Hepatocyte (in vitro differentiated cells): ENCODE results near the gene PRKAG2. TPM values are rescaled to one million over a fixed set of nuclear protein-coding genes. Genes with fewer than 3 reads are reported as not detected.

Experiments
- DNase-seq: peaks from one replicate; pipeline ENCODE4 v3.0.0-alpha.2; 2016; ENCODE audit warnings: low spot score
- H2AFZ ChIP-seq: fragments of 200-600 bp; sonication (generic); 2 replicates; pipeline ENCODE4 v1.6.0; 2016; ENCODE audit warnings: antibody characterized with exemption, mild to moderate bottlenecking
- H3K27ac ChIP-seq: fragments of 200-600 bp; sonication (generic); 2 replicates; pipeline ENCODE4 v1.5.1; 2016; ENCODE audit warnings: mild to moderate bottlenecking
- H3K27me3 ChIP-seq: fragments of 200-600 bp; sonication (generic); 2 replicates; pipeline ENCODE4 v1.6.1; 2016
- H3K36me3 ChIP-seq: fragments of 200-600 bp; sonication (generic); replicated peaks from 2 replicates; pipeline ENCODE4 v1.5.1; 2016; ENCODE audit warnings: low read depth; ENCODE audit not compliant: insufficient read depth
- H3K4me1 ChIP-seq: fragments of 200-600 bp; sonication (generic); 2 replicates; pipeline ENCODE4 v1.5.1; 2016; ENCODE audit warnings: mild to moderate bottlenecking, moderate library complexity; ENCODE audit not compliant: insufficient read depth
- H3K4me2 ChIP-seq: fragments of 200-600 bp; sonication (generic); 2 replicates; pipeline ENCODE4 v1.6.0; 2016
- H3K4me3 ChIP-seq: fragments of 200-600 bp; sonication (generic); 2 replicates; pipeline ENCODE4 v1.5.1; 2016; ENCODE audit warnings: mild to moderate bottlenecking
- H3K79me2 ChIP-seq: fragments of 200-600 bp; sonication (generic); 2 replicates; pipeline ENCODE4 v1.6.0; 2017; ENCODE audit warnings: mild to moderate bottlenecking
- H3K9me2 ChIP-seq: fragments of 200-600 bp; sonication (generic); replicated peaks from 2 replicates; pipeline ENCODE4 v1.6.0; 2017; ENCODE audit warnings: mild to moderate bottlenecking; ENCODE audit not compliant: insufficient read depth
- H3K9me3 ChIP-seq: fragments of 200-600 bp; sonication (generic); 2 replicates; pipeline ENCODE4 v1.5.1; 2016; ENCODE audit warnings: low read depth, mild to moderate bottlenecking
- H4K20me1 ChIP-seq: fragments of 200-600 bp; sonication (generic); 2 replicates; pipeline ENCODE4 v1.6.0; 2016; ENCODE audit warnings: mild to moderate bottlenecking; ENCODE audit not compliant: insufficient read depth, poor library complexity, severe bottlenecking
- EZH2 ChIP-seq: fragments of 200-600 bp; sonication (generic); IDR thresholded peaks from 2 replicates; pipeline ENCODE4 v1.6.1; 2016; ENCODE audit warnings: antibody characterized with exemption, mild to moderate bottlenecking, borderline replicate concordance
- EZH2phosphoT487 ChIP-seq: fragments of 200-600 bp; sonication (generic); IDR thresholded peaks from one replicate; pipeline ENCODE4 v1.6.1; 2018; ENCODE audit warnings: antibody characterized with exemption, mild to moderate bottlenecking, low read depth, moderate library complexity; ENCODE audit not compliant: unreplicated experiment, severe bottlenecking
- WGBS: methylation state at CpG from one replicate; pipeline ENCODE4 v1.1.6; 2016; ENCODE audit warnings: low lambda C conversion rate; ENCODE audit errors: missing lambda C conversion rate; 5-methylcytosine and 5-hydroxymethylcytosine counted together
- polyA plus RNA-seq: library from polyadenylated mRNA; unstranded; fragments of >200 nt; fragmentation: Nextera tagmentation; extraction: Ambion mirVana; gene quantifications from 2 replicates; pipeline ENCODE4 v1.2.1, GENCODE V29; 2016
- total RNA-seq: library from RNA; depleted of rRNA; stranded (reverse); fragments of >200 nt; gene quantifications from 2 replicates; pipeline ENCODE4 v1.2.3, GENCODE V29; 2014
- TF ChIP-seq, protein P1 (sequence below): fragments of 200-600 bp; sonication (generic); IDR thresholded peaks from 2 replicates; pipeline ENCODE4 v1.5.1; 2016; ENCODE audit warnings: antibody characterized with exemption, mild to moderate bottlenecking; ENCODE audit not compliant: poor library complexity

PRKAG2 gene
- total and polyA plus RNA-seq, 2 experiments from 2014 or later = 17.8 to 23.4 TPM

- Histone ChIP-seq H3K4me2 (peak overlapping the region; percentile 21), H3K4me1 (peaks cover 31% of the 10 kb centered on the region), H2AFZ (peak overlapping the region; percentile 22), H3K36me3 (no peaks in the 10 kb centered on the region), H4K20me1 (no peaks in the 10 kb centered on the region), H3K9me2 (no peaks in the 10 kb centered on the region), H3K27ac (peak overlapping the region; percentile 97), H3K4me3 (no peak overlapping the region), H3K9me3 (no peaks in the 10 kb centered on the region), H3K27me3 (no peaks in the 10 kb centered on the region), H3K79me2 (no peaks in the 10 kb centered on the region)
- WGBS = 87% methylated on average over 24 of the region's 24 CpGs
- no peak for TF ChIP-seq EZH2
- TF ChIP-seq, protein P1, sequence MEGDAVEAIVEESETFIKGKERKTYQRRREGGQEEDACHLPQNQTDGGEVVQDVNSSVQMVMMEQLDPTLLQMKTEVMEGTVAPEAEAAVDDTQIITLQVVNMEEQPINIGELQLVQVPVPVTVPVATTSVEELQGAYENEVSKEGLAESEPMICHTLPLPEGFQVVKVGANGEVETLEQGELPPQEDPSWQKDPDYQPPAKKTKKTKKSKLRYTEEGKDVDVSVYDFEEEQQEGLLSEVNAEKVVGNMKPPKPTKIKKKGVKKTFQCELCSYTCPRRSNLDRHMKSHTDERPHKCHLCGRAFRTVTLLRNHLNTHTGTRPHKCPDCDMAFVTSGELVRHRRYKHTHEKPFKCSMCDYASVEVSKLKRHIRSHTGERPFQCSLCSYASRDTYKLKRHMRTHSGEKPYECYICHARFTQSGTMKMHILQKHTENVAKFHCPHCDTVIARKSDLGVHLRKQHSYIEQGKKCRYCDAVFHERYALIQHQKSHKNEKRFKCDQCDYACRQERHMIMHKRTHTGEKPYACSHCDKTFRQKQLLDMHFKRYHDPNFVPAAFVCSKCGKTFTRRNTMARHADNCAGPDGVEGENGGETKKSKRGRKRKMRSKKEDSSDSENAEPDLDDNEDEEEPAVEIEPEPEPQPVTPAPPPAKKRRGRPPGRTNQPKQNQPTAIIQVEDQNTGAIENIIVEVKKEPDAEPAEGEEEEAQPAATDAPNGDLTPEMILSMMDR = no peak
- TF ChIP-seq EZH2phosphoT487 = no peak
- no peak for DNase-seq
These were observed 180.9 kb downstream of the PRKAG2 start for GRCh38 chr7:151695951-151696541.

- Histone ChIP-seq H3K9me2 (no peaks in the 10 kb centered on the region), H3K36me3 (no peaks in the 10 kb centered on the region), H3K4me1 (peaks cover 35% of the 10 kb centered on the region), H3K79me2 (no peaks in the 10 kb centered on the region), H3K4me2 (peak overlapping the region; percentile 21), H3K4me3 (no peak overlapping the region), H3K27ac (peak overlapping the region; percentile 97), H2AFZ (no peak overlapping the region), H4K20me1 (no peaks in the 10 kb centered on the region), H3K9me3 (no peaks in the 10 kb centered on the region), H3K27me3 (no peaks in the 10 kb centered on the region)
- DNase-seq = peak; percentile 77
- WGBS = 69% methylated on average over 15 of the region's 15 CpGs
- TF ChIP-seq EZH2phosphoT487 (no peak), EZH2 (no peak)
- TF ChIP-seq, protein P1 = no peak
These were observed 181.9 kb downstream of the PRKAG2 start for GRCh38 chr7:151694828-151695580.

DNA sequence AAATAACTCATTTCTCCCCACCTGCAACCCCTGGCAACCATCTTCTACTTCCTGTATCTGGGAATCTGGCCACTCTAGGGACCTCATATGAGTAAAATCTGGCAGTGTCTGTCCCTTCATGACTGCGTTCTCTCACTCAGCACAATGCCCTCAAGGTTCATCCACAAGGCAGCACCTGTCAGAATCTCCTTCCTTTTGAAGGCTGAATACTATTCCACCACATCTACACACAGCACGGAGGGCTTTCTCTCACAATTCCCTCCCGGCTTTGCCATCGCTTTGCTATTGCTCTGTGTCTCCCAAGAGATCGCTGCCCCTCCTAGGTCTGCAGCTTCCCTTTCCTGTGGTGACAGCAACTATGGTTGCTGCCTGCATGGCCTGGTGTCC, 182.5 kb downstream of the PRKAG2 start:
- Histone ChIP-seq H4K20me1 (no peaks in the 10 kb centered on the region), H3K27ac (peak overlapping the region; percentile 97), H3K4me1 (peaks cover 37% of the 10 kb centered on the region), H2AFZ (no peak overlapping the region), H3K9me3 (no peaks in the 10 kb centered on the region), H3K9me2 (no peaks in the 10 kb centered on the region), H3K27me3 (no peaks in the 10 kb centered on the region), H3K36me3 (no peaks in the 10 kb centered on the region), H3K4me3 (no peak overlapping the region), H3K4me2 (no peak overlapping the region), H3K79me2 (no peaks in the 10 kb centered on the region)
- 75% methylated on average over 5 of the region's 5 CpGs for WGBS
- TF ChIP-seq, protein P1 = no peak
- no peak for TF ChIP-seq EZH2
- no peak for TF ChIP-seq EZH2phosphoT487
- no peak for DNase-seq
